A549 (cell line): ENCODE results near the gene ZNF626. TPM values are rescaled to one million over a fixed set of nuclear protein-coding genes. Genes with fewer than 3 reads are reported as not detected.
"Not testable (repeated sequence)": the region's sequence is repeated elsewhere in the genome, so short reads cannot be mapped to it uniquely, and the experiment has no call there.

ENCODE experiments used
- ATAC-seq, 2 experiments: fragments of 200-7000 bp in 1 of 2; fragments of >200 bp in 1 of 2; cut with Nextera tagmentation in 1 of 2; cut with Tn5 transposase in 1 of 2; 3 replicates each; pipeline versions ENCODE4 v1.8.0 to v1.9.1; 2018 to 2020; ENCODE audit warnings: mild to moderate bottlenecking in 1 of 2, moderate library complexity in 1 of 2
- CTCF ChIA-PET: fragments of 300-600 bp; sonication (Branson Sonifier 250); formaldehyde crosslinking; extraction: SDS; loops from one replicate; lab custom pipeline; 2021; ENCODE audit warnings: antibody characterized with exemption, inconsistent platforms; lab: Yijun Ruan, JAX
- POLR2A ChIA-PET: fragments of 350-600 bp; formaldehyde crosslinking; extraction: SDS; loops from one replicate; lab custom pipeline; 2021; ENCODE audit warnings: antibody characterized with exemption, inconsistent platforms; lab: Yijun Ruan, JAX
- DNase-seq, 2 experiments: peaks; one replicate each; pipeline versions ENCODE4 v3.0.0 to v3.0.0-alpha.2; 2011 to 2016; ENCODE audit warnings: low read depth in 1 of 2, low spot score in 1 of 2
- FAIRE-seq: peaks from 2 replicates; lab custom pipeline; 2011; peaks lifted over from hg19 to GRCh38; lab: Jason Lieb, UNC
- H3K27ac ChIP-seq, 2 experiments: fragments of >200 bp; sonication (Bioruptor Twin); formaldehyde crosslinking; 3 replicates each; pipeline ENCODE4 v1.5.1; 2016 to 2017
- H3K4me1 ChIP-seq: fragments of >200 bp; sonication (Bioruptor Twin); formaldehyde crosslinking; 3 replicates; pipeline ENCODE4 v1.6.1; 2016
- H3K4me2 ChIP-seq: fragments of >200 bp; sonication (Bioruptor Twin); formaldehyde crosslinking; 3 replicates; pipeline ENCODE4 v1.6.1; 2016
- H3K4me3 ChIP-seq: fragments of >200 bp; sonication (Bioruptor Twin); formaldehyde crosslinking; 3 replicates; pipeline ENCODE4 v1.5.1; 2016
- H3K9me3 ChIP-seq: fragments of >200 bp; sonication (Bioruptor Twin); formaldehyde crosslinking; 3 replicates; pipeline ENCODE4 v1.6.1; 2016
- ATOH8 ChIP-seq: fragments of 250-450 bp; sonication (Bioruptor Pico); IDR thresholded peaks from 2 replicates; pipeline ENCODE4 v1.5.0; 2020; ENCODE audit warnings: low read depth, mild to moderate bottlenecking, moderate library complexity
- CTCF ChIP-seq: fragments of >200 bp; sonication (Bioruptor Twin); formaldehyde crosslinking; IDR thresholded peaks from 3 replicates; pipeline ENCODE4 v1.5.1; 2016
- EHMT2 ChIP-seq: fragments of 200-600 bp; sonication (generic); IDR thresholded peaks from 2 replicates; pipeline ENCODE4 v1.6.1; 2016; ENCODE audit warnings: antibody characterized with exemption, low read depth, mild to moderate bottlenecking, moderate library complexity
- EP300 ChIP-seq, 2 experiments: fragments of >200 bp; sonication (Bioruptor Twin); formaldehyde crosslinking; IDR thresholded peaks; 2 replicates in 1 of 2; 3 replicates in 1 of 2; pipeline ENCODE4 v1.6.1; 2016 to 2017
- FOSB ChIP-seq: fragments of 250-450 bp; sonication (Bioruptor Pico); IDR thresholded peaks from 2 replicates; pipeline ENCODE4 v1.5.0; 2020; ENCODE audit warnings: mild to moderate bottlenecking, moderate library complexity
- HES2 ChIP-seq: fragments of >200 bp; sonication (Bioruptor Twin); formaldehyde crosslinking; IDR thresholded peaks from 2 replicates; pipeline ENCODE4 v1.6.1; 2016
- HOXA7 ChIP-seq: fragments of 250-450 bp; sonication (Bioruptor Pico); IDR thresholded peaks from 2 replicates; pipeline ENCODE4 v1.5.0; 2020; ENCODE audit warnings: mild to moderate bottlenecking, moderate library complexity
- MYC ChIP-seq: IDR thresholded peaks from 2 replicates; pipeline ENCODE4 v1.6.1; 2012; ENCODE audit warnings: mild to moderate bottlenecking, inconsistent platforms, low read length, improper control_type of control experiment, borderline replicate concordance
- REST ChIP-seq: fragments of 200-600 bp; sonication (generic); IDR thresholded peaks from 2 replicates; pipeline ENCODE4 v1.6.1; 2016; ENCODE audit warnings: antibody characterized with exemption, mild to moderate bottlenecking, moderate library complexity
- SMC3 ChIP-seq: fragments of >200 bp; sonication (Bioruptor Twin); formaldehyde crosslinking; IDR thresholded peaks from 3 replicates; pipeline ENCODE4 v1.6.1; 2018; ENCODE audit warnings: inconsistent platforms
- SREBF2 ChIP-seq: fragments of 450-650 bp; IDR thresholded peaks from 2 replicates; pipeline ENCODE4 v1.6.1; 2014; ENCODE audit warnings: mild to moderate bottlenecking, moderate library complexity
- WGBS: methylation state at CpG from one replicate; pipeline ENCODE4 v1.1.6; 2017; ENCODE audit errors: missing lambda C conversion rate; 5-methylcytosine and 5-hydroxymethylcytosine counted together
- polyA plus RNA-seq, 4 experiments: library from polyadenylated mRNA; depleted of rRNA in 3 of 4; stranded (reverse); fragments of >200 nt; fragmentation: RNase III in 1 of 4; extraction: RNeasy Plus Mini Kit Qiagen cat#74134 plus additional on column Dnase treatment in 1 of 4; gene quantifications; 2 replicates in 3 of 4; 3 replicates in 1 of 4; pipeline ENCODE4 v1.2.3, GENCODE V29; 2011 to 2017

ZNF626 gene
- polyA plus RNA-seq, 2 of the 4 experiments (the other 2 are of a cell fraction) = not detected

GRCh38 chr19:20616071-20616470, 45.3 kb downstream of the ZNF626 start:
- no peak overlapping the region for H3K27ac ChIP-seq
- TF ChIP-seq SREBF2 (no peak), REST (no peak)
- ATAC-seq (no peak), DNase-seq (no peak), FAIRE-seq (no peak)
- no peaks in the 10 kb centered on the region for H3K4me1 ChIP-seq
- H3K4me3 ChIP-seq = no peak overlapping the region
- ChIA-PET POLR2A (no interaction called here), CTCF (interaction anchor here (0.6 kb wide), 1 partner anchor 30 kb away, joined by 4 read pairs; no protein-coding TSS in a partner anchor)
- no peak overlapping the region for H3K4me2 ChIP-seq
- no peaks in the 10 kb centered on the region for H3K9me3 ChIP-seq
- WGBS = 15% methylated on average over 2 of the region's 2 CpGs

- POLR2A ChIA-PET, CTCF ChIA-PET, FAIRE-seq, H3K27ac ChIP-seq, H3K4me3 ChIP-seq, ATAC-seq, H3K4me1 ChIP-seq, H3K9me3 ChIP-seq, H3K4me2 ChIP-seq, DNase-seq: not testable (repeated sequence)
- WGBS = 4% methylated on average over 3 of the region's 4 CpGs
Measured at GRCh38 chr19:20614971-20615370, 46.4 kb downstream of the ZNF626 start.

GRCh38 chr19:20612711-20613316, 48.6 kb downstream of the ZNF626 start:
- H3K4me2 ChIP-seq = no peak overlapping the region
- H3K27ac ChIP-seq = no peak overlapping the region
- no peak overlapping the region for H3K4me3 ChIP-seq
- FAIRE-seq (no peak), DNase-seq (no peak), ATAC-seq (no peak)
- TF ChIP-seq CTCF (no peak), EHMT2 (no peak), HOXA7 (no peak), SMC3 (no peak), FOSB (no peak), ATOH8 (no peak), MYC (no peak), HES2 (no peak), REST (no peak), EP300 (IDR thresholded peaks at IDR 0.05) (no peak)
- no peaks in the 10 kb centered on the region for H3K9me3 ChIP-seq
- CTCF ChIA-PET = no interaction called here
- H3K4me1 ChIP-seq = no peaks in the 10 kb centered on the region
- WGBS = under 1% methylated on average over 5 of the region's 5 CpGs
- POLR2A ChIA-PET = no interaction called here
